H1 (cell line): ENCODE measurements around the gene KHDC1L. TPM values are rescaled to one million over a fixed set of nuclear protein-coding genes. Genes with fewer than 3 reads are reported as not detected.

Experiments used
- CTCF ChIA-PET: fragments of 300-600 bp; sonication (Branson Sonifier 250); formaldehyde crosslinking; loops from one replicate; lab custom pipeline; 2021; ENCODE audit not compliant: partially characterized antibody; lab: Charles Lee
- POLR2A ChIA-PET: fragments of 300-600 bp; sonication (Branson Sonifier 250); formaldehyde crosslinking; loops from one replicate; lab custom pipeline; 2021; ENCODE audit warnings: inconsistent platforms; ENCODE audit not compliant: partially characterized antibody; lab: Charles Lee
- DNase-seq, 2 experiments: peaks; one replicate each; pipeline versions ENCODE4 v3.0.0 to v3.0.0-alpha.2; 2010 to 2022; ENCODE audit warnings: low spot score in 2 of 2, low read depth in 1 of 2, mixed read lengths in 1 of 2
- FAIRE-seq: peaks from 2 replicates; lab custom pipeline; 2011; peaks lifted over from hg19 to GRCh38; lab: Jason Lieb, UNC
- H2AFZ ChIP-seq: 2 replicates; pipeline ENCODE4 v1.8.1; 2012; ENCODE audit warnings: low read length, inconsistent platforms
- H2AK5ac ChIP-seq: 2 replicates; pipeline ENCODE4 v1.6.1; 2013; ENCODE audit warnings: low read depth, low read length
- H2BK120ac ChIP-seq: replicated peaks from 2 replicates; pipeline ENCODE3; 2013; ENCODE audit warnings: low read depth, low read length, inconsistent platforms
- H2BK12ac ChIP-seq: 2 replicates; pipeline ENCODE4 v1.6.1; 2013; ENCODE audit warnings: low read depth, low read length
- H2BK15ac ChIP-seq: 2 replicates; pipeline ENCODE4 v1.6.1; 2013; ENCODE audit warnings: low read length
- H2BK20ac ChIP-seq: 2 replicates; pipeline ENCODE4 v1.6.1; 2013; ENCODE audit warnings: low read length
- H2BK5ac ChIP-seq: 2 replicates; pipeline ENCODE4 v1.6.1; 2013; ENCODE audit warnings: low read depth, low read length
- H3K14ac ChIP-seq: 2 replicates; pipeline ENCODE4 v1.6.1; 2013; ENCODE audit warnings: inconsistent platforms; ENCODE audit not compliant: insufficient read length
- H3K18ac ChIP-seq: 2 replicates; pipeline ENCODE4 v1.6.1; 2013; ENCODE audit warnings: low read length; ENCODE audit errors: extremely low read depth
- H3K23ac ChIP-seq: 2 replicates; pipeline ENCODE4 v1.6.1; 2013; ENCODE audit warnings: inconsistent platforms; ENCODE audit not compliant: insufficient read length
- H3K23me2 ChIP-seq: 2 replicates; pipeline ENCODE4 v1.6.1; 2013; ENCODE audit warnings: low read depth, low read length
- H3K27ac ChIP-seq: 2 replicates; pipeline ENCODE4 v1.6.1; 2011; ENCODE audit warnings: low read depth, low read length, inconsistent platforms
- H3K27me3 ChIP-seq, 4 experiments: replicated peaks in 1 of 4; 1 replicate in 1 of 4; 2 replicates in 3 of 4; pipeline versions ENCODE4 v1.6.1 to v1.8.1; 2011 to 2013; ENCODE audit warnings: low read length in 3 of 4, mild to moderate bottlenecking in 3 of 4, inconsistent platforms in 2 of 4, mixed read lengths in 2 of 4, moderate library complexity in 1 of 4; ENCODE audit not compliant: control insufficient read depth in 3 of 4, insufficient read depth in 3 of 4; ENCODE audit errors: extremely low read depth in 1 of 4
- H3K36me3 ChIP-seq, 4 experiments: 2 replicates each; pipeline versions ENCODE4 v1.6.1 to v1.8.1; 2011 to 2013; ENCODE audit warnings: mild to moderate bottlenecking in 4 of 4, low read length in 3 of 4, moderate library complexity in 2 of 4, control low read depth in 1 of 4, inconsistent platforms in 1 of 4; ENCODE audit not compliant: insufficient read depth in 4 of 4, control insufficient read depth in 2 of 4
- H3K4ac ChIP-seq: replicated peaks from 2 replicates; pipeline ENCODE3; 2013; ENCODE audit warnings: low read length, low read depth, mixed read lengths, inconsistent platforms; ENCODE audit not compliant: insufficient read length
- H3K4me1 ChIP-seq, 4 experiments: replicated peaks in 1 of 4; 1 replicate in 1 of 4; 2 replicates in 3 of 4; pipeline versions ENCODE4 v1.6.1 to v1.8.1; 2011 to 2013; ENCODE audit warnings: low read length in 3 of 4, inconsistent platforms in 2 of 4, mixed read lengths in 1 of 4; ENCODE audit not compliant: insufficient read depth in 4 of 4, control insufficient read depth in 3 of 4
- H3K4me2 ChIP-seq, 2 experiments: 2 replicates each; pipeline versions ENCODE4 v1.6.1 to v1.8.1; 2011 to 2013; ENCODE audit warnings: low read depth in 2 of 2, low read length in 2 of 2, control low read depth in 1 of 2, inconsistent platforms in 1 of 2, mild to moderate bottlenecking in 1 of 2; ENCODE audit not compliant: insufficient read depth in 1 of 2
- H3K4me3 ChIP-seq, 4 experiments: fragments of 200-600, 300-600 bp in 1 of 4; sonication (generic), shearing (Covaris generic), sonication (Bioruptor Twin) in 1 of 4; 2 replicates each; pipeline versions ENCODE4 v1.5.1 to v1.8.1; 2011 to 2016; ENCODE audit warnings: low read length in 4 of 4, low read depth in 3 of 4, control low read depth in 2 of 4, inconsistent platforms in 2 of 4, mild to moderate bottlenecking in 2 of 4, mixed read lengths in 1 of 4, moderate library complexity in 1 of 4; ENCODE audit not compliant: insufficient read depth in 2 of 4; ENCODE audit errors: extremely low read depth in 1 of 4
- H3K56ac ChIP-seq: replicated peaks from 2 replicates; pipeline ENCODE3; 2013; ENCODE audit warnings: low read depth, mild to moderate bottlenecking, mixed read lengths, low read length, inconsistent platforms; ENCODE audit not compliant: insufficient read length
- H3K79me1 ChIP-seq: 2 replicates; pipeline ENCODE4 v1.6.1; 2013; ENCODE audit warnings: low read depth, low read length, control low read depth
- H3K79me2 ChIP-seq, 2 experiments: 2 replicates each; pipeline versions ENCODE4 v1.6.1 to v1.8.1; 2012 to 2013; ENCODE audit warnings: low read length in 2 of 2, mild to moderate bottlenecking in 2 of 2, inconsistent platforms in 1 of 2; ENCODE audit not compliant: insufficient read depth in 2 of 2, control insufficient read depth in 1 of 2
- H3K9ac ChIP-seq, 4 experiments: replicated peaks in 1 of 4; 1 replicate in 1 of 4; 2 replicates in 3 of 4; pipeline versions ENCODE4 v1.6.1 to v1.8.1; 2011 to 2013; ENCODE audit warnings: low read depth in 3 of 4, low read length in 3 of 4, control low read depth in 2 of 4, mild to moderate bottlenecking in 2 of 4, moderate library complexity in 2 of 4, inconsistent platforms in 1 of 4; ENCODE audit errors: extremely low read depth in 1 of 4
- H3K9me3 ChIP-seq, 2 experiments: 2 replicates each; pipeline versions ENCODE4 v1.6.1 to v1.8.1; 2012 to 2013; ENCODE audit warnings: mild to moderate bottlenecking in 2 of 2, moderate library complexity in 2 of 2, control low read depth in 1 of 2, inconsistent platforms in 1 of 2, low read depth in 1 of 2, low read length in 1 of 2, mixed read lengths in 1 of 2; ENCODE audit not compliant: insufficient read depth in 2 of 2
- H4K20me1 ChIP-seq, 2 experiments: replicated peaks in 1 of 2; 2 replicates each; pipeline versions ENCODE3 to v1.8.1; 2011 to 2013; ENCODE audit warnings: inconsistent platforms in 2 of 2, low read length in 2 of 2, mild to moderate bottlenecking in 1 of 2; ENCODE audit not compliant: insufficient read depth in 2 of 2, control insufficient read depth in 1 of 2
- H4K5ac ChIP-seq: 2 replicates; pipeline ENCODE4 v1.6.1; 2013; ENCODE audit warnings: low read length, low read depth, mixed read lengths, inconsistent platforms; ENCODE audit not compliant: insufficient read length
- H4K8ac ChIP-seq: 2 replicates; pipeline ENCODE4 v1.8.0; 2013; ENCODE audit warnings: mild to moderate bottlenecking, moderate library complexity, low read length, inconsistent platforms; ENCODE audit not compliant: insufficient read depth; ENCODE audit errors: extremely low read depth
- H4K91ac ChIP-seq: replicated peaks from 2 replicates; pipeline ENCODE3; 2013; ENCODE audit warnings: low read length, mixed read lengths, inconsistent platforms; ENCODE audit not compliant: insufficient read length
- CBX5 ChIP-seq: fragments of 300-800, 300-1000 bp; sonication (generic); IDR thresholded peaks from 2 replicates; pipeline ENCODE4 v1.7.1; 2016; ENCODE audit warnings: antibody characterized with exemption, low read length, low read depth
- CREB1 ChIP-seq: IDR thresholded peaks from 2 replicates; pipeline ENCODE4 v1.6.1; 2012; ENCODE audit warnings: inconsistent platforms
- KDM5A ChIP-seq: fragments of 200-600 bp; IDR thresholded peaks from 2 replicates; pipeline ENCODE4 v1.7.1; 2012; ENCODE audit warnings: mild to moderate bottlenecking, low read length, inconsistent platforms, mixed read lengths
- POLR2AphosphoS5 ChIP-seq: IDR thresholded peaks from 2 replicates; pipeline ENCODE4 v1.6.1; 2011; ENCODE audit warnings: low read depth, low read length
- SP2 ChIP-seq: IDR thresholded peaks from 2 replicates; pipeline ENCODE4 v1.6.1; 2012; ENCODE audit warnings: mild to moderate bottlenecking, low read length, inconsistent platforms
- TBP ChIP-seq: IDR thresholded peaks from 2 replicates; pipeline ENCODE4 v1.6.1; 2011; ENCODE audit warnings: low read depth, low read length, improper control_type of control experiment
- WGBS, 2 experiments: shearing (Covaris generic) in 1 of 2; methylation state at CpG; one replicate each; pipeline versions ENCODE4 v1.1.6 to v1.1.7; 2013 to 2015; ENCODE audit warnings: low lambda C conversion rate in 2 of 2, mixed read lengths in 2 of 2, inconsistent platforms in 1 of 2, low coverage in 1 of 2, missing lambda C conversion rate in 1 of 2; ENCODE audit not compliant: insufficient replicate concordance in 2 of 2, insufficient coverage in 1 of 2, insufficient read length in 1 of 2; ENCODE audit errors: extremely low coverage in 1 of 2, missing lambda C conversion rate in 1 of 2; 5-methylcytosine and 5-hydroxymethylcytosine counted together
- polyA plus RNA-seq, 7 experiments: library from polyadenylated mRNA; depleted of rRNA in 3 of 7; stranded (reverse) in 5 of 7; unstranded in 2 of 7; fragments of >200 nt in 5 of 7; fragments of 200-250 nt in 2 of 7; gene quantifications; 1 replicate in 5 of 7; 2 replicates in 1 of 7; 4 replicates in 1 of 7; pipeline versions ENCODE4 v1.2.1 to v1.2.3, GENCODE V29; 2011 to 2013; ENCODE audit warnings: missing spikeins in 2 of 7, mixed read lengths in 2 of 7
- total RNA-seq: library from RNA; stranded (reverse); fragmentation: NEBNext Ultra II Directional; extraction: Animal tissue kit (Norgen Biotek cat#: 25700); gene quantifications from 2 replicates; pipeline ENCODE4 v1.2.1, GENCODE V29; 2021

KHDC1L gene
- total and polyA plus RNA-seq, 2 of the 8 experiments (the other 6 are each of a cell fraction or from before 2014, with no cell fraction given), result 0.14 TPM; not detected in 1

- ChIA-PET POLR2A (no interaction called here), CTCF (no interaction called here)
- Histone ChIP-seq H4K8ac (no peak overlapping the region), H3K27me3 (no peaks in the 10 kb centered on the region), H4K20me1 (no peaks in the 10 kb centered on the region), H3K23me2 (no peaks in the 10 kb centered on the region), H3K36me3 (no peaks in the 10 kb centered on the region), H2AFZ (0 out of 2 replicates have a peak overlapping the region, but pooled peaks have one; percentile 22), H2BK15ac (no peak overlapping the region), H3K4me2 (no peak overlapping the region), H4K91ac (no peak overlapping the region), H2BK5ac (no peak overlapping the region), H3K27ac (no peak overlapping the region), H3K18ac (no peak overlapping the region), H3K4ac (no peak overlapping the region), H3K79me2 (no peaks in the 10 kb centered on the region), H3K23ac (no peak overlapping the region), H2BK120ac (no peak overlapping the region), H4K5ac (no peak overlapping the region), H2BK20ac (no peak overlapping the region), H3K4me1 (peaks cover 0 to 3% (median 0%) of the 10 kb centered on the region in 4 experiments; a peak in 3 of 7 replicates), H3K9ac (no peak overlapping the region), H3K9me3 (no peaks in the 10 kb centered on the region), H3K14ac (no peak overlapping the region), H3K56ac (no peak overlapping the region), H3K4me3 (no peak overlapping the region), H2AK5ac (no peak overlapping the region), H3K79me1 (no peaks in the 10 kb centered on the region), H2BK12ac (no peak overlapping the region)
- DNase-seq, result no peak
- 93% methylated on average over 7 of the region's 7 CpGs; no CpG with 5 or more reads in 1 of the 2 experiments for WGBS, 2 experiments
- no peak for FAIRE-seq
- no peak for TF ChIP-seq TBP
- no peak for TF ChIP-seq CREB1
- TF ChIP-seq CBX5, result no peak
- TF ChIP-seq KDM5A, result no peak
- no peak for TF ChIP-seq POLR2AphosphoS5
- TF ChIP-seq SP2, result no peak
Observed at GRCh38 chr6:73194744-73195143, 30.6 kb downstream of the KHDC1L start.
